Measurements from ENCODE around the gene PIGL. TPM values are rescaled to one million over a fixed set of nuclear protein-coding genes. Genes with fewer than 3 reads are reported as not detected.

The PIGL gene
- total RNA-seq, 1 donor from 2014 or later = 37.1 TPM

- no peak for DNase-seq (ENCODE audit: low spot score, unreplicated experiment)
- Mint-ChIP-seq H3K27ac (no peak overlapping the region), H3K9me3 (ENCODE audit: low read depth) (no peaks in the 10 kb centered on the region), H3K27me3 (no peaks in the 10 kb centered on the region), H3K36me3 (ENCODE audit: insufficient read depth) (peaks cover 1% of the 10 kb centered on the region), H3K4me3 (ENCODE audit: low read depth) (no peak overlapping the region), H3K4me1 (ENCODE audit: low read depth) (no peaks in the 10 kb centered on the region)
- TF ChIP-seq CTCF (IDR thresholded peaks at IDR 0.05; ENCODE audit: unreplicated experiment) = no peak
Observed at GRCh38 chr17:16358394-16358793, 141.4 kb downstream of the PIGL start.

DNA sequence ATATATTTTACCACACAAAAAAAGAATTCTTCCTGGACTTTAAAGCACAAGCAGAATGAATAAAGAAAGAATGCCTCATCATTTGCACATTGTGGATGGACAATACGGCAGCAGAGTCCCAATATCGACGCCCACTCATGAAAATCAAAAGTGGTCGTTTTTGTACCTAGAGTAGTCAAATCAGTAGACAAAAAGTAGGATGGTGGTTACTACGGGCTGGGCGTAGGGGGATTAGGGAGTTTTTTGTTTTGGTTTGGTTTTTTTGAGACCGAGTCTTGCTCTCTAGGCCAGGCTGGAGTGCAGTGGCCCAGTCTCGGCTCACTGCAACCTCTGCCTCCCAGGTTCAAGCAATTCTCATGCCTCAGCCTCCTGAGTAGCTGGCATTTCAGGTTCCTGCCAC is 144.9 kb downstream of the PIGL start:
- Mint-ChIP-seq H3K27me3 (no peaks in the 10 kb centered on the region), H3K4me3 (ENCODE audit: low read depth) (no peak overlapping the region), H3K36me3 (ENCODE audit: insufficient read depth) (no peaks in the 10 kb centered on the region), H3K9me3 (ENCODE audit: low read depth) (no peaks in the 10 kb centered on the region), H3K27ac (no peak overlapping the region), H3K4me1 (ENCODE audit: low read depth) (no peaks in the 10 kb centered on the region)
- no peak for DNase-seq (ENCODE audit: low spot score, unreplicated experiment)
- no peak for TF ChIP-seq CTCF (IDR thresholded peaks at IDR 0.05; ENCODE audit: unreplicated experiment)

GRCh38 chr17:16363749-16364536 is 146.9 kb downstream of the PIGL start:
- Mint-ChIP-seq H3K9me3 (ENCODE audit: low read depth) (no peaks in the 10 kb centered on the region), H3K27me3 (no peaks in the 10 kb centered on the region), H3K4me1 (ENCODE audit: low read depth) (no peaks in the 10 kb centered on the region), H3K27ac (no peak overlapping the region), H3K4me3 (ENCODE audit: low read depth) (no peak overlapping the region), H3K36me3 (ENCODE audit: insufficient read depth) (no peaks in the 10 kb centered on the region)
- peak; percentile 63 for DNase-seq (ENCODE audit: low spot score, unreplicated experiment)
- peak; percentile 96 for TF ChIP-seq CTCF (IDR thresholded peaks at IDR 0.05; ENCODE audit: unreplicated experiment)

DNA sequence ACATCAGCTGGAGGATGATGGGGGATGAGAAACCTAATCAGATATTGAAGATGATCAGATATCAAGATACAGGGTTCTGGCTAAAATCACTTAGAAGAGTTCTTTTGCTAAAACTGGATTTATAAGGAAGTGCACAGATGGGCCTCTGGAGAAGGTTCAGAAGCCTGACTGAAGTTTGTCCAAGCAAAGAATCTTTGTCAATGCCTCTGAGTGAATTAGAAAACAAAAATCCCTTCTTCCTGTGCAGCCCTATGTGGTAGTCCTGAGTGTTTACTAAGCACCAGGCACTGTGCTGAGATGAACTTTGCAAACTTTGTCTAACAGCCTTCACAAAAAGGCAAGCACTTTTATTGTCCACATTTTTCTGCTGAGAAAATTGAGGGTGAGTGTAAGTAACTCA is 147.6 kb downstream of the PIGL start:
- Mint-ChIP-seq H3K36me3 (ENCODE audit: insufficient read depth) (no peaks in the 10 kb centered on the region), H3K4me3 (ENCODE audit: low read depth) (no peak overlapping the region)

DNA sequence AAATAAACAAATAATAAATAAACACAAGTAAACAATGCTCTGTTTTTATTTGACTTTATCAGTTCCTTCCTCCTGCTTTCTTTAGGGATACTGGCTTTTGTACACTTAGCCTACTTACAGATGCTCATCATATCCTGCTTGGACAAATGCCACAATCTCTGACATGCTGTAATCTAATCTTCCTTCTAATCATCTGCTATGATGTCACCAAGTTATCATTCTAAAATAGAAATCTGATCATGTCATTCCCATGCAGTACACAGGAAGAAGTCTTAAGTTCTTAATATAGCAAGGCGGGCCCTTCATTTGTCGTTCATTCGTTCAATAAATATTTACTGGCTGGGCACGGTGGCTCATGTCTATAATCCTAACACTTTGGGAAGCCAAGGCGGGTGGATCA is 154.7 kb downstream of the PIGL start:
- Mint-ChIP-seq H3K27ac (no peak overlapping the region), H3K4me1 (ENCODE audit: low read depth) (peaks cover 1% of the 10 kb centered on the region), H3K36me3 (ENCODE audit: insufficient read depth) (no peaks in the 10 kb centered on the region), H3K4me3 (ENCODE audit: low read depth) (no peak overlapping the region), H3K27me3 (no peaks in the 10 kb centered on the region), H3K9me3 (ENCODE audit: low read depth) (no peaks in the 10 kb centered on the region)
- no peak for TF ChIP-seq CTCF (IDR thresholded peaks at IDR 0.05; ENCODE audit: unreplicated experiment)
- no peak for DNase-seq (ENCODE audit: low spot score, unreplicated experiment)

More for the DNA sequence above, 147.6 kb downstream of the PIGL start:
- DNase-seq (ENCODE audit: low spot score, unreplicated experiment) = no peak
- Mint-ChIP-seq H3K27me3 (no peaks in the 10 kb centered on the region), H3K4me1 (ENCODE audit: low read depth) (no peaks in the 10 kb centered on the region), H3K9me3 (ENCODE audit: low read depth) (no peaks in the 10 kb centered on the region), H3K27ac (no peak overlapping the region)
- no peak for TF ChIP-seq CTCF (IDR thresholded peaks at IDR 0.05; ENCODE audit: unreplicated experiment)

Data from progenitor cell of endocrine pancreas (in vitro differentiated cells).